Measurements from ENCODE around the gene SLC16A3.

DNA sequence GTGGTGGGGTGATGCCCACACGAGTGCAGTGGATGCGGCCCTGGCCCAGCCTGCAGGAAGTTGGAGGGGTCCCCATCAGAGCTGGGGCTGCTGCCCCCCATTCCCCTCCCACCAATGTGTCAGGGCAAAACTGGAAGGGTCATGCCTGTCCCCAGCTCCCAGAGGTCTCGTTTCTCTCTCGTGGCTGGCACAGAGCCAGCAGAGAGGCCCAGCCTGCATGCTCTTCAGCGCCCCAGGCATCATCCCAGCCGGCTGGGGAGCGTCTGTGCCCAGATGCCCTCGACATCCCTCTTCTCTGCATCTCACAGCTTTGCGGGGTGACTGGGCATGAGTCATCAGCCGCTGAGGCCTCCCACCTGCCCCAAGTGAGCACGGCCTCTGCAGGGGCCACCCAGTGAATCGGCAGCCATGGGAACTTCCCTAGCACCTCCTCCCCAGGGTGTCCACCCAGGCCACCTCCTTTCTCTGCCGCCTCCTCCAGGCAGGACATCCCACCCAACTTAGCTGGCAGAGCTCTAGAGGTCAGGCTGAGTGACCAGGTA is 54.4 kb downstream of the SLC16A3 start:
- TF ChIP-seq POLR2A (IDR thresholded peaks at IDR 0.05) (no peak), CTCF (IDR thresholded peaks at IDR 0.05) (no peak), POLR2AphosphoS5 (IDR thresholded peaks at IDR 0.05) (no peak)

Data from breast epithelium (tissue), 3 donors.